Measurements from ENCODE around the gene GUF1.
"Not testable (repeated sequence)": the region's sequence is repeated elsewhere in the genome, so short reads cannot be mapped to it uniquely, and the experiment has no call there.

The GUF1 gene

DNA sequence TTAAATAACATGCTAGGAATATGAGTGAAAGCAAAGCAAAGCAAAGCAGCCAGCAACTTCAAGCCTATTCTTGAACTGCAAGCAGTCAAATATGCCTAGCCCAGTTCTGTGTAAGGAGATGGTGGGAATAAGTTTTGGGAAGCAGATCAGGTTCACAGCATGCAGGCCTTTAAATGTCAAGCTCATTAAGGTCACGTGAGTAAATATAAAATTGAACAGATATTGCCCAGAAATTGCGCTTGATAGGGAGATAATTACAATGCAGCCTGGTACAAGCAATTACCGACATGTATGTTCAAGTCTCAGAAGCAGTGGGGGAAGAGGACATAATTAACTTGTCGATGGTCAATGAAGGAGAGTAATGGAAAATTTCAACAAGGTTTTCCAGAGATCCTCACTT, 42.2 kb downstream of the GUF1 start:
- in situ Hi-C loops (cut with MboI; ENCODE audit: low pct_unique_long_range_greater_than_20kb, low sequenced_read_pairs, unreplicated experiment), result no loop called here
- no peak for DNase-seq (ENCODE audit: low spot score)
- TF ChIP-seq CTCF (IDR thresholded peaks at IDR 0.05; ENCODE audit: extremely low read depth, insufficient read depth, missing control alignments), result no peak

GRCh38 chr4:44722001-44722400, 43.8 kb downstream of the GUF1 start:
- no peak for DNase-seq (ENCODE audit: low spot score)
- in situ Hi-C loops (cut with MboI; ENCODE audit: low pct_unique_long_range_greater_than_20kb, low sequenced_read_pairs, unreplicated experiment), result no loop called here
- no peak for TF ChIP-seq CTCF (IDR thresholded peaks at IDR 0.05; ENCODE audit: extremely low read depth, insufficient read depth, missing control alignments)

DNA sequence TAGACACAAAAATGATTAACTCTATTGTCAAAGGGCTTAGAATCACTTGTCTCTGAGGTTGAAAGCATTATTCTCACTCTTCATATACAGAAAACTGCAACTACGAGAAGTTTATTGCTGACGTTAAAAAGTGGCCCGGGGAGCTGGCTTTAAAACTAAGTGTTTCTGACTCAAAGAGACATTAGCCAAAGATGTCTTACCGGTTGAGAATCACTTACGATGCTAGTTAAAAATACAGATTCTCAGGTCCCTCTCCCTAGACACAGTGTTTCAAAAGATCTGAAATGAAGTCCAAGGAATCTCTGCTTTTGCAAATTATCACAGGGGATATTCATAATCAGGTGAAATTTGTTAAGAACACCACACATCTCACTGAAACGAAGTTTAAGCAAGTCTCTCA, 46.9 kb downstream of the GUF1 start:
- in situ Hi-C loops (cut with MboI; ENCODE audit: low pct_unique_long_range_greater_than_20kb, low sequenced_read_pairs, unreplicated experiment), result no loop called here
- no peak for TF ChIP-seq CTCF (IDR thresholded peaks at IDR 0.05; ENCODE audit: extremely low read depth, insufficient read depth, missing control alignments)
- DNase-seq (ENCODE audit: low spot score), result no peak

DNA sequence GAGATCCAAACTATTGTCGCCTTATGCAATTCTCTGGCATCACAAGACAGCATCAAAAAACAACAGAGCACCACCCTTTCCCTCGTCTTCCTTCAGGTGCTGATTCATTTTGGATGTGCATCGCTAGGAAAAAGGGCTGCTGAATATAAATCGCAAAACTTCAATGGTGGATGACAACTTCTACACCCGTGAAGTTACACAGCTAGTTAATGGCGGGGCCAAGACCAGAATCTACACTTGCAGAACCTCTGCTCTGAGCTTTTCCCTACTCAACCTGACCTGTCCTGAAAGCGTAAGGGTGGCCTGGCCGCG, 47.5 kb downstream of the GUF1 start:
- no peak for DNase-seq (ENCODE audit: low spot score)
- TF ChIP-seq CTCF (IDR thresholded peaks at IDR 0.05; ENCODE audit: extremely low read depth, insufficient read depth, missing control alignments), result no peak
- in situ Hi-C loops (cut with MboI; ENCODE audit: low pct_unique_long_range_greater_than_20kb, low sequenced_read_pairs, unreplicated experiment), result no loop called here

- no peak for TF ChIP-seq CTCF (IDR thresholded peaks at IDR 0.05; ENCODE audit: extremely low read depth, insufficient read depth, missing control alignments)
- in situ Hi-C loops (cut with MboI; ENCODE audit: low pct_unique_long_range_greater_than_20kb, low sequenced_read_pairs, unreplicated experiment), result no loop called here
- DNase-seq (ENCODE audit: low spot score), result peak; percentile 84
These were observed 48.0 kb downstream of the GUF1 start, which contains the start of gene GNPDA2 for GRCh38 chr4:44726038-44726871. Gene GNPDA2 (minus strand): TSS chr4:44726556. CDS start chr4:44722207, 4,349 bp downstream.

- in situ Hi-C loops (cut with MboI; ENCODE audit: low pct_unique_long_range_greater_than_20kb, low sequenced_read_pairs, unreplicated experiment), result no loop called here
- no peak for DNase-seq (ENCODE audit: low spot score)
- TF ChIP-seq CTCF (IDR thresholded peaks at IDR 0.05; ENCODE audit: extremely low read depth, insufficient read depth, missing control alignments), result no peak
These were observed 49.3 kb downstream of the GUF1 start for GRCh38 chr4:44727471-44727870.

- in situ Hi-C loops (cut with MboI; ENCODE audit: low pct_unique_long_range_greater_than_20kb, low sequenced_read_pairs, unreplicated experiment); DNase-seq (ENCODE audit: low spot score): not testable (repeated sequence)
These were observed 50.5 kb downstream of the GUF1 start for GRCh38 chr4:44728694-44729093.
